ENCODE data around the gene LPIN3.

- TF ChIP-seq EZH2 (IDR thresholded peaks at IDR 0.05) (no peak), POLR2AphosphoS5 (IDR thresholded peaks at IDR 0.05; ENCODE audit: borderline replicate concordance, low read depth, low read length) (no peak)
These were observed 55.3 kb downstream of the LPIN3 start for GRCh38 chr20:41395667-41396664.

Measured in SK-N-MC (cell line).